ENCODE results near the gene ARFGAP3.

Gene ARFGAP3

GRCh38 chr22:42901790-42902508 lies 44.9 kb upstream of the ARFGAP3 start:
- H3K27me3 ChIP-seq (replicated peaks; ENCODE audit: control insufficient read depth, insufficient read depth, low read length), result no peaks in the 10 kb centered on the region
- peaks cover 8% of the 10 kb centered on the region for H3K36me3 ChIP-seq (ENCODE audit: control insufficient read depth, insufficient read depth, low read length)
- peak; percentile 50 for TF ChIP-seq CTCF (IDR thresholded peaks at IDR 0.05; ENCODE audit: insufficient read depth, low read length, poor library complexity, severe bottlenecking)
- no peak overlapping the region for H3K4me3 ChIP-seq (replicated peaks; ENCODE audit: low read depth, low read length)
- DNase-seq (ENCODE audit: extremely low read depth, insufficient read length), result no peak

DNA sequence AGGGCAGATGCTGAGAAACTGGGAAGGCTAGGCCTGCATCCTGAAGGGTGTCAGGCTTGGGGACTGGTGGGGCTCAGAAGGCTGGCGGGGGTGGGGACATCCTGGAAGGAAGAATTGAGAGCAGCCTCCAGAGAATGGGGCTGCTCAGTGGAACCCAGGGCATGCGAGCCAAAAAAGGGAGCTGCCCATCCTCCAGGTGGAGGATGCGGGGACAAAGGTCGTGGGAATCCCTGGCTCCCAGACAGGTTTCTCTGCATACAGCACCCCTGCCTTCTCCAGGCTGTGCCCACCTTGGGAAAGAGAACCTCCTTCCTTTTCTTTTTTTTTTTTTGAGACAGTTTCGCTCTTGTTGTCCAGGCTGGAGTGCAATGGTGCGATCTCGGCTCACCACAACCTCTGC lies 40.9 kb upstream of the ARFGAP3 start:
- Histone ChIP-seq H3K36me3 (ENCODE audit: control insufficient read depth, insufficient read depth, low read length) (peaks cover 3% of the 10 kb centered on the region), H3K4me3 (replicated peaks; ENCODE audit: low read depth, low read length) (no peak overlapping the region), H3K27me3 (replicated peaks; ENCODE audit: control insufficient read depth, insufficient read depth, low read length) (no peaks in the 10 kb centered on the region)
- TF ChIP-seq CTCF (IDR thresholded peaks at IDR 0.05; ENCODE audit: insufficient read depth, low read length, poor library complexity, severe bottlenecking), result no peak
- no peak for DNase-seq (ENCODE audit: extremely low read depth, insufficient read length)

DNA sequence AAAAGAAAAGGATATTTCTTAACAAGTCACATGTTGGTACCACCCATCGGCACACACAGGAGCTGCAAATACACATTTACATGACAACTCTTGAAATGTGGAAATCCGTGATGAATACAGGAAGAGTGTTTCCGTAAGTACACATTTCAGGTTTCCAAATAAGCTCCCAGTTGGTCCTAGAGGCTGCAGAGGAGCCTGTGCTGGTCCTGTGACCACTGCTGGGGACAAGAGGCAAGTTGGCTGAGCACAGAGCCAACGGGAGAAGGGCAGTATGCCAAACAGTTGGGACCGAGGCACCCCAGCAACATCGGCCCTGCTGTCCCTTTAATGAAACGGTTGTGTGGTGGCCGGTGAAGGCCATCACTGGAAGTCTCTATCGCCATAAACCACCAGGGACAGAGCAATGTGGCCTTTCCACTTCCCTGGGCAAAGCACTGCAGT lies 38.5 kb upstream of the ARFGAP3 start:
- no peak for DNase-seq (ENCODE audit: extremely low read depth, insufficient read length)
- no peak for TF ChIP-seq CTCF (IDR thresholded peaks at IDR 0.05; ENCODE audit: insufficient read depth, low read length, poor library complexity, severe bottlenecking)
- peaks cover 4% of the 10 kb centered on the region for H3K36me3 ChIP-seq (ENCODE audit: control insufficient read depth, insufficient read depth, low read length)

GRCh38 chr22:42895087-42895486 lies 38.0 kb upstream of the ARFGAP3 start:
- TF ChIP-seq CTCF (IDR thresholded peaks at IDR 0.05; ENCODE audit: insufficient read depth, low read length, poor library complexity, severe bottlenecking), result no peak
- Histone ChIP-seq H3K27me3 (replicated peaks; ENCODE audit: control insufficient read depth, insufficient read depth, low read length) (no peaks in the 10 kb centered on the region), H3K4me3 (replicated peaks; ENCODE audit: low read depth, low read length) (no peak overlapping the region; the same call in 1 of the 2 replicates), H3K36me3 (ENCODE audit: control insufficient read depth, insufficient read depth, low read length) (peaks cover 4% of the 10 kb centered on the region)
- DNase-seq (ENCODE audit: extremely low read depth, insufficient read length), result peak; percentile 55

More for the DNA sequence above, 38.5 kb upstream of the ARFGAP3 start:
- H3K27me3 ChIP-seq (replicated peaks; ENCODE audit: control insufficient read depth, insufficient read depth, low read length), result no peaks in the 10 kb centered on the region
- H3K4me3 ChIP-seq (replicated peaks; ENCODE audit: low read depth, low read length), result peak overlapping the region; percentile 1

DNA sequence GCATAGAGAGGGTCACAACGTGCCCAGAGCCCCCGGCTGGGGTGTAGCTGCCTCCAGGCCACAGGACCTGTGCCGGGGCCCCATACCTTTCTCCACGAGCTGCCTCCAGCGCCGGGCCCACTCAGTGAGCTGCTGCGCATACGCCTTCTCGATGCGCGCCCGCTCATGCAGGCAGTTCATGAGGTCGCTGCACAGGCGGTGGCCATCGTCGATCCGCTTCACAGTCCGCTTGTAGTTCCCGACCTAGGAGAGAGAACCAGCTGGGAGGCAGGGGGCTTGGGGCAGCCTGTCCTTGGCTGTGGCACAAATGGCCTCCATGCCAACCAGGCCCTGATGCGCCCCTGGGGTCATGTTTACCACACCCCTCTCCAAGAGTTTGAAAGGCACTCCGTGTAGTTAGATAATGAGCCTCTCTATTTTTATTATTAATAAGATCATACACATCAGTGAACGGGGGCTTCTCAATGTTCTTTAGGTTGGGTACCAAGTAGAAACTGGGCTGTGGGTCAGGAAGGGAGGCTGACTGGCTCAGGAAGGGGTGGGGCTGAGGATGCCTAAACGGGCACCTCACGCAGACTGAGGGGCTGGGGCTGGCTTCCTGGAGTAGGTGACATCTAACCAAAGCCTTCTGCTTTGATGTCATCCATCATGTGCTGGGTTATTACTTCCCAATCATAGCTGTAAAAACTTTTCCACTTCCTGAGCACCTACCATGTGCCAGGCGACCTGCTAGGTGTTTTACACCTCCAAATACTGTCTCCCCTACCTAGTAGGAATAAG lies 36.5 kb upstream of the ARFGAP3 start:
- Histone ChIP-seq H3K4me3 (replicated peaks; ENCODE audit: low read depth, low read length) (no peak overlapping the region), H3K36me3 (ENCODE audit: control insufficient read depth, insufficient read depth, low read length) (peaks cover 3% of the 10 kb centered on the region), H3K27me3 (replicated peaks; ENCODE audit: control insufficient read depth, insufficient read depth, low read length) (no peaks in the 10 kb centered on the region)
- no peak for TF ChIP-seq CTCF (IDR thresholded peaks at IDR 0.05; ENCODE audit: insufficient read depth, low read length, poor library complexity, severe bottlenecking)
- no peak for DNase-seq (ENCODE audit: extremely low read depth, insufficient read length)
